Measurements from ENCODE around the gene GPR132. TPM values are rescaled to one million over a fixed set of nuclear protein-coding genes. Genes with fewer than 3 reads are reported as not detected.

GPR132 gene
- 0.79 TPM in 1 of 2 replicates, not detected in the other for total RNA-seq

DNA sequence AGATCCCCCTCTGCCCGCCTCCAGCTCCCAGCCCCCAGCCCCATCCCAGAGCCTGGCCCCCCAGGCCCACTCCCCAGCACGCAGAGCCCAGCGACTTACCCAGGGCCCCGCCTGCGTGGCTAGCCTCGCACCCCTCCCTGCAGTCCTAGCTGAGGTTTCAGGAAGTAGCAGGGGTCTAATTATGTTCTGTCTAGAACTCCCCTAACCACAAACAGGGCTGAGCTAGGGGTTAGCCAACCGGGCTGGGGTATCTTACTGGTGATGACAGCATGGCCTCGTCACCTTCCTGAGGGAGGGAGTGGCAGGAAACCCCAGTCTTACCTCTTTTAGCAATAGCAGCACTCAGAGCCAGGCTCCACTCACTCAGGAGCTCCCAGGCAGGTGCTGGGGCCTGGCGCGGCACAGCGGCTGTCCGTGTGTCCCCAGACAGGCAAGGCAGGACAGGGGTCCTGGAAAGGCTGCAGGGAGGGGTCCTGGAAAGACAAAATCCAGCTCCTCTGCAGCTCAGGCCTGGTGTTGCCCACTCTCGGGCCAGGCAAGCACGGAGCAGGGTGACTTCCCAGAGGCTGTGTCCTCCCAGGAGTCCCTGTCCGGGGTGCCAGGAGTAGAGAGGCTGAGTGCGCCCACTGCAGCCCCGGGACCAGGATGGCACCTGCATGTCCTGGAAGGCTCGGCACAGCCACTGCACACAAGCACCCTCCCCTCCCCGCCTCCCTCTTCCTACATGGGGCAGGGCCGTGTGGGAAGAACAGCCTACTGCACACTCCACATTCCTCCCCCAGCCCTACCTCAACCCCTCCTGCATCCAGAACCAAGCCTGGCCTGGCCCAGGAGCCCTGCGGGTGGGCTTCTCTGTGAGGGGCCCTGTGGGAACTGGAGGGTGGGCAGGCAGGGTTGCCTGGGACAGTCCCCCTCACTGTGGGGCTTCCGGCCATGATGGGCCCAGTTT lies at the start of gene GPR132:
Gene GPR132 (minus strand): TSS at position 151 of the 949 bp plus-strand sequence. CDS start 10,010 bp downstream, outside the sequence.

GRCh38 chr14:105020815-105021655 lies 44.2 kb downstream of the GPR132 start, which contains the start of gene CDCA4:
CDCA4 (minus strand) TSS chr14:105021083; CDS start chr14:105011929, 9,154 bp downstream.

Small RNA genes lying within 50 kb of the gene (small RNA-seq; reads per million reads assigned to genes)
- not detected for gene AL512356.2

Other genes with a start within 250 kb of the GPR132 start
- 22.0 and 34.6 TPM in 2 replicates for gene CEP170B, start 200.2 kb downstream of the GPR132 start, total RNA-seq
- gene PLD4, start 140.6 kb downstream of the GPR132 start, total RNA-seq, result under 0.01 and 0.65 TPM in 2 replicates
- gene AHNAK2, start 87.1 kb downstream of the GPR132 start, total RNA-seq, result 168 and 363 TPM in 2 replicates
- gene CLBA1, start 79.6 kb downstream of the GPR132 start, total RNA-seq, result 5.5 and 9.8 TPM in 2 replicates
- 29.4 and 29.7 TPM in 2 replicates for gene CDCA4, start 44.3 kb downstream of the GPR132 start, total RNA-seq
- gene JAG2, start 103.3 kb upstream of the GPR132 start, total RNA-seq, result 4.2 and 8.6 TPM in 2 replicates
- 16.5 and 36.9 TPM in 2 replicates for gene NUDT14, start 115.9 kb upstream of the GPR132 start, total RNA-seq
- 40.8 and 60.9 TPM in 2 replicates for gene BTBD6, start 183.1 kb upstream of the GPR132 start, total RNA-seq
- gene BRF1, start 235.6 kb upstream of the GPR132 start, total RNA-seq, result 50.3 and 51.5 TPM in 2 replicates
- 50.4 and 56.5 TPM in 2 replicates for gene PACS2, start 249.3 kb upstream of the GPR132 start, total RNA-seq

All from placental epithelial cell (primary cell).